Calu3 (cell line): ENCODE data around the gene NDOR1. TPM values are rescaled to one million over a fixed set of nuclear protein-coding genes. Genes with fewer than 3 reads are reported as not detected.

Source experiments
- BruUV-seq: library from RNA; stranded (reverse); fragments of 400-500 nt; replicated peaks from 2 replicates; lab custom pipeline; 2021; lab: Mats Ljungman, UMichigan
- CTCF ChIA-PET: fragments of 300-600 bp; sonication (Branson Sonifier 250); formaldehyde crosslinking; loops from one replicate; lab custom pipeline; 2022; ENCODE audit warnings: antibody characterized with exemption; lab: Charles Lee
- DNase-seq: peaks from one replicate; pipeline ENCODE4 v3.0.0; 2022
- H3K27ac Mint-ChIP-seq: one replicate; pipeline ENCODE4 v1.8.0; 2022; ENCODE audit warnings: mixed read lengths; ENCODE audit not compliant: unreplicated experiment
- H3K27me3 Mint-ChIP-seq: one replicate; pipeline ENCODE4 v1.8.0; 2022; ENCODE audit warnings: mixed read lengths; ENCODE audit not compliant: unreplicated experiment
- H3K36me3 Mint-ChIP-seq: one replicate; pipeline ENCODE4 v1.8.0; 2022; ENCODE audit warnings: mild to moderate bottlenecking, moderate library complexity, mixed read lengths; ENCODE audit not compliant: insufficient read depth, unreplicated experiment
- H3K4me1 Mint-ChIP-seq: one replicate; pipeline ENCODE4 v1.8.0; 2022; ENCODE audit warnings: mild to moderate bottlenecking, low read depth, mixed read lengths; ENCODE audit not compliant: unreplicated experiment
- H3K4me3 Mint-ChIP-seq: one replicate; pipeline ENCODE4 v1.8.0; 2022; ENCODE audit warnings: mild to moderate bottlenecking, low read depth, moderate library complexity, mixed read lengths; ENCODE audit not compliant: unreplicated experiment
- H3K9me3 Mint-ChIP-seq: one replicate; pipeline ENCODE4 v1.8.0; 2022; ENCODE audit warnings: low read depth, mixed read lengths; ENCODE audit not compliant: unreplicated experiment
- CTCF ChIP-seq: fragments of 200-600 bp; IDR thresholded peaks from one replicate; pipeline ENCODE4 v1.8.0; 2022; ENCODE audit warnings: antibody characterized with exemption; ENCODE audit not compliant: unreplicated experiment
- intact Hi-C: fragments of 100-400 bp; cut with micrococcal nuclease; formaldehyde crosslinking; loops from one replicate; pipeline ENCODE4 v1.10.0; 2022; ENCODE audit not compliant: unreplicated experiment
- total RNA-seq: library from RNA; stranded (reverse); gene quantifications from 2 replicates; pipeline ENCODE4 v1.2.3, GENCODE V29; 2022

The NDOR1 gene
- total RNA-seq, 1 experiment from 2014 or later, result 27.7 TPM

GRCh38 chr9:137245450-137246421, 40.2 kb downstream of the NDOR1 start:
- intact Hi-C loops, result no loop called here
- Mint-ChIP-seq H3K27me3 (peaks cover 9% of the 10 kb centered on the region), H3K36me3 (peaks cover 51% of the 10 kb centered on the region), H3K4me3 (no peak overlapping the region), H3K27ac (no peak overlapping the region), H3K4me1 (peaks cover 9% of the 10 kb centered on the region), H3K9me3 (no peaks in the 10 kb centered on the region)
- TF ChIP-seq CTCF, result no peak
- no peak for DNase-seq
- BruUV-seq, result no TSS peak
- CTCF ChIA-PET, result interaction anchor here (0.6 kb wide), 2 partner anchors 27 to 1287 kb away, joined by 7 to 14 read pairs; no protein-coding TSS in a partner anchor

- H3K27me3 Mint-ChIP-seq, result no peaks in the 10 kb centered on the region
- H3K36me3 Mint-ChIP-seq, result peaks cover 41% of the 10 kb centered on the region
- no peak for DNase-seq
- no peak overlapping the region for H3K27ac Mint-ChIP-seq
- H3K4me3 Mint-ChIP-seq, result no peak overlapping the region
- intact Hi-C loops, result no loop called here
- CTCF ChIA-PET, result no interaction called here
- no peaks in the 10 kb centered on the region for H3K9me3 Mint-ChIP-seq
- H3K4me1 Mint-ChIP-seq, result peaks cover 9% of the 10 kb centered on the region
- no peak for TF ChIP-seq CTCF
- no TSS peak for BruUV-seq
Observed at GRCh38 chr9:137247135-137247915, 41.8 kb downstream of the NDOR1 start.

- no peak for TF ChIP-seq CTCF
- Mint-ChIP-seq H3K27me3 (no peaks in the 10 kb centered on the region), H3K36me3 (peaks cover 36% of the 10 kb centered on the region), H3K4me1 (peaks cover 9% of the 10 kb centered on the region), H3K4me3 (no peak overlapping the region), H3K27ac (no peak overlapping the region), H3K9me3 (no peaks in the 10 kb centered on the region)
- intact Hi-C loops, result no loop called here
- no TSS peak for BruUV-seq
- no peak for DNase-seq
- CTCF ChIA-PET, result no interaction called here
Observed at GRCh38 chr9:137247916-137248175, 42.3 kb downstream of the NDOR1 start.

- no peaks in the 10 kb centered on the region for H3K27me3 Mint-ChIP-seq
- CTCF ChIA-PET, result interaction anchor here (0.6 kb wide), 1 partner anchor 307 kb away, joined by 4 read pairs; no protein-coding TSS in a partner anchor
- no peak overlapping the region for H3K4me3 Mint-ChIP-seq
- TF ChIP-seq CTCF, result no peak
- H3K36me3 Mint-ChIP-seq, result peaks cover 28% of the 10 kb centered on the region
- DNase-seq, result no peak
- BruUV-seq, result no TSS peak
- H3K27ac Mint-ChIP-seq, result no peak overlapping the region
- H3K4me1 Mint-ChIP-seq, result no peaks in the 10 kb centered on the region
- intact Hi-C loops, result no loop called here
- H3K9me3 Mint-ChIP-seq, result no peaks in the 10 kb centered on the region
Observed at GRCh38 chr9:137250329-137251193, 45.1 kb downstream of the NDOR1 start.
